VCaP (cell line): ENCODE results near the gene TMCC2.
A peak's percentile ranks its signal among the peaks of the same experiment; 100 is the strongest.
"Not testable (repeated sequence)": the region's sequence is repeated elsewhere in the genome, so short reads cannot be mapped to it uniquely, and the experiment has no call there.

Experiments
- H3K27ac ChIP-seq: fragments of 450-650 bp; 2 replicates; pipeline ENCODE4 v1.5.1; 2017
- CTCF ChIP-seq: fragments of 450-650 bp; conservative IDR thresholded peaks from 2 replicates; pipeline ENCODE4 v1.5.1; 2017; ENCODE audit warnings: mild to moderate bottlenecking, moderate library complexity

TMCC2 gene

GRCh38 chr1:205296154-205296553, 68.4 kb downstream of the TMCC2 start:
- TF ChIP-seq CTCF: no peak
- H3K27ac ChIP-seq: no peak overlapping the region

- not testable (repeated sequence) for H3K27ac ChIP-seq
These were observed 69.9 kb downstream of the TMCC2 start for GRCh38 chr1:205297546-205298177.

- no peak overlapping the region for H3K27ac ChIP-seq
- TF ChIP-seq CTCF: no peak
These were observed 70.6 kb downstream of the TMCC2 start for GRCh38 chr1:205298191-205298994.

GRCh38 chr1:205300149-205300548, 72.4 kb downstream of the TMCC2 start:
- no peak overlapping the region for H3K27ac ChIP-seq

GRCh38 chr1:205301205-205301821, 73.6 kb downstream of the TMCC2 start:
- no peak for TF ChIP-seq CTCF
- peak overlapping the region; percentile 7; the same call in 1 of the 2 replicates for H3K27ac ChIP-seq

More at GRCh38 chr1:205300149-205300548, 72.4 kb downstream of the TMCC2 start:
- TF ChIP-seq CTCF: no peak

- TF ChIP-seq CTCF: no peak
- H3K27ac ChIP-seq: peak overlapping the region; percentile 7; the same call in 1 of the 2 replicates
These were observed 74.3 kb downstream of the TMCC2 start for GRCh38 chr1:205301842-205302588.

- no peak overlapping the region for H3K27ac ChIP-seq
- no peak for TF ChIP-seq CTCF
These were observed 75.6 kb downstream of the TMCC2 start for GRCh38 chr1:205303247-205303888.
